Measurements from ENCODE around the gene FBXL14.

The FBXL14 gene

DNA sequence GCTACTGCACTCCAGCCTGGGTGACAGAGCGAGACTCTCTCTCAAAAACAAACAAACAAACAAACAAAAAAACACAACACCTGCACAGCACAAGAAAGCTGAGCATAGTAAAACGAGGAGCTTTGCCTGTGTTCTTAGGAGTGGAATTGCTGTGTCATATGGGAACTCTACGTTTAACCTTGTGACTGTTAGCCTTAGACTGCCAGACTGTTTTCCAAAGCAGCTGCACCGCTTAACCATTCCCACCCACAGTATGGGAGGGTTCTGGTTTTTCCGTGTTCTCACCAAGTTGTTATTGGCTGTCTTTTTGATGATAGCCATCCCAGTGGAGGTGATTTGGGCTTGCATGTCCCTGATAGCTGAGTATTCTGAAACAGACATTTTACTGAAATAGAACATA, 43.8 kb upstream of the FBXL14 start:
- H3K4me3 ChIP-seq (replicated peaks in 1 of 2; ENCODE audit: low read depth in 2 of 2, low read length in 2 of 2), result no peak overlapping the region
- no peak for TF ChIP-seq CTCF (IDR thresholded peaks at IDR 0.05; ENCODE audit: low read depth, low read length)

GRCh38 chr12:1635301-1636095, 41.1 kb upstream of the FBXL14 start:
- H3K4me3 ChIP-seq (replicated peaks in 1 of 2; ENCODE audit: low read depth in 2 of 2, low read length in 2 of 2), result no peak overlapping the region
- peak in 1 of 2 donors; percentile 42 for DNase-seq (ENCODE audit: low read depth in 2 of 2)

More for the DNA sequence above, 43.8 kb upstream of the FBXL14 start:
- no peak for DNase-seq (ENCODE audit: low read depth in 2 of 2)

DNA sequence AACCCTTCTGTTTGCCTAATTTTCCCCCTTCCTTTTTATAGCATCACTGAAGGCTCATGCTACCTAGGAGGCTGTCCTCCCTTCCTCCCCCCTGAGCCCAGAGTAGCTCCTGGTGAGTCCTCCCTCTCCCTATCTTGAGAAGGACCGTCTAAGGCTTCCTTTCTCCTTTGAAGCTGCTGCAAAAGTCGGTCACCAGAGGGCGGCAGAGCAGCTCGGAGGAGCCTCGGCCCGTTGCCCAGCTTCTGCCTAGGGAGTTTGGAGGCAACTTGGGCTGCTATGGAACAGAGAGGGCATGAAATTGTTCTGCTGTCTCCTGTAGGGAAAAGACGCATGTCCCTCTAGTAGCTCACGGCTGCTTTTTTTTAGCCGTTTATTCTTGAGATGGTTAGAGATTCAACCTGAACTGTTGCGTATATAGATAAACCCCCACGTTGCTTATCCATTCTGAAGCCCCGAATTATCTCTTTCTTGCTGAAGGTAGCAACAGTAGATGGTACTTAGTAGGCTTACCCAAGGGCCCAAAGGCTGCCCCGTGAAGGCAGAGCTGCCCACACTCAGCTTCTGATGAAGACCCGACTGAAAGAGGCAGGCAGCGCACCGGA, 40.3 kb upstream of the FBXL14 start:
- no peak overlapping the region for H3K4me3 ChIP-seq (replicated peaks in 1 of 2; ENCODE audit: low read depth in 2 of 2, low read length in 2 of 2)
- TF ChIP-seq CTCF (IDR thresholded peaks at IDR 0.05; ENCODE audit: low read depth, low read length), result peak; percentile 91
- peak; percentile 81 to 89 for DNase-seq (ENCODE audit: low read depth in 2 of 2)

More at GRCh38 chr12:1635301-1636095, 41.1 kb upstream of the FBXL14 start:
- TF ChIP-seq CTCF (IDR thresholded peaks at IDR 0.05; ENCODE audit: low read depth, low read length), result no peak

GRCh38 chr12:1634149-1634548, 39.8 kb upstream of the FBXL14 start:
- H3K4me3 ChIP-seq (replicated peaks in 1 of 2; ENCODE audit: low read depth in 2 of 2, low read length in 2 of 2), result no peak overlapping the region
- TF ChIP-seq CTCF (IDR thresholded peaks at IDR 0.05; ENCODE audit: low read depth, low read length), result no peak
- DNase-seq (ENCODE audit: low read depth in 2 of 2), result no peak

GRCh38 chr12:1633459-1633858, 39.1 kb upstream of the FBXL14 start:
- H3K4me3 ChIP-seq (replicated peaks in 1 of 2; ENCODE audit: low read depth in 2 of 2, low read length in 2 of 2), result no peak overlapping the region
- no peak for TF ChIP-seq CTCF (IDR thresholded peaks at IDR 0.05; ENCODE audit: low read depth, low read length)
- DNase-seq (ENCODE audit: low read depth in 2 of 2), result no peak

DNA sequence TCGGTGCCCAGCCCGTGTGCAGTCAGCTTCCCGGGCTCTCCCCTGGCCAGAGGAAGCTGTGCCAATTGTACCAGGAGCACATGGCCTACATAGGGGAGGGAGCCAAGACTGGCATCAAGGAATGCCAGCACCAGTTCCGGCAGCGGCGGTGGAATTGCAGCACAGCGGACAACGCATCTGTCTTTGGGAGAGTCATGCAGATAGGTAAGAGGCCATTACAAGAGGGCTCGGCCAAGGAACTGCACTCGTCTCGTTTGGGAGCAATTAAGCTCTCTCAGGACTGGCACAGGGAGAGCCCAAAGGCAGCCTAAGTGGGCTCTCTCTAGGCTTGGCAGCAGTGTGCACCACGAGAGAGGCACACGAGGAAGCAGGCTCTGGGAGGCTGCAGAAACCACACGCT, 38.3 kb upstream of the FBXL14 start:
- no peak for TF ChIP-seq CTCF (IDR thresholded peaks at IDR 0.05; ENCODE audit: low read depth, low read length)
- H3K4me3 ChIP-seq (replicated peaks in 1 of 2; ENCODE audit: low read depth in 2 of 2, low read length in 2 of 2), result no peak overlapping the region
- no peak for DNase-seq (ENCODE audit: low read depth in 2 of 2)

Measured in cardiac fibroblast (primary cell).